Heart left ventricle (tissue), 16 donors: Measurements from ENCODE around the gene SLC40A1. TPM values are rescaled to one million over a fixed set of nuclear protein-coding genes. Genes with fewer than 3 reads are reported as not detected.

Experiments used
- ATAC-seq, 4 donors: fragments of 200-7000 bp; cut with Tn5 transposase; one replicate each; pipeline ENCODE4 v1.9.1; 2020 to 2022; ENCODE audit warnings: moderate library complexity in 4 of 4, mild to moderate bottlenecking in 3 of 4, moderate number of reproducible peaks in 1 of 4
- DNase-seq, 5 donors: peaks; one replicate each; pipeline ENCODE4 v3.0.0-alpha.2; 2020
- H3K27ac ChIP-seq, 12 donors: fragments of 200-600 bp; sonication (generic) in 4 of 12; one replicate each; pipeline versions ENCODE4 v1.5.0 to v1.8.0; 2016 to 2022; ENCODE audit warnings: mild to moderate bottlenecking in 2 of 12
- H3K27me3 ChIP-seq, 9 donors: fragments of 200-600 bp; sonication (generic) in 2 of 9; one replicate each; pipeline versions ENCODE4 v1.5.1 to v1.8.0; 2016 to 2022; ENCODE audit warnings: mild to moderate bottlenecking in 3 of 9
- H3K36me3 ChIP-seq, 9 donors: fragments of 200-600 bp; sonication (generic) in 2 of 9; one replicate each; pipeline versions ENCODE4 v1.5.0 to v1.8.0; 2018 to 2022; ENCODE audit warnings: mild to moderate bottlenecking in 2 of 9
- H3K4me1 ChIP-seq, 12 donors: fragments of 200-600 bp; sonication (generic) in 4 of 12; one replicate each; pipeline versions ENCODE4 v1.5.0 to v1.8.0; 2016 to 2022; ENCODE audit warnings: mild to moderate bottlenecking in 3 of 12
- H3K4me3 ChIP-seq, 12 donors: fragments of 200-600 bp; sonication (generic) in 4 of 12; one replicate each; pipeline versions ENCODE4 v1.5.0 to v1.8.0; 2017 to 2022; ENCODE audit warnings: mild to moderate bottlenecking in 9 of 12, moderate library complexity in 4 of 12
- H3K9me3 ChIP-seq, 12 donors: fragments of 200-600 bp; sonication (generic) in 4 of 12; one replicate each; pipeline versions ENCODE4 v1.5.0 to v1.8.0; 2016 to 2022; ENCODE audit warnings: mild to moderate bottlenecking in 1 of 12
- POLR2A ChIP-seq, 2 donors: fragments of 450-650 bp; IDR thresholded peaks; one replicate each; pipeline ENCODE4 v1.6.1; 2017; ENCODE audit warnings: antibody characterized with exemption in 2 of 2, mild to moderate bottlenecking in 2 of 2, moderate library complexity in 2 of 2
- WGBS, 4 donors: extraction: QIAGEN DNeasy Blood & Tissue Kit in 2 of 4; methylation state at CpG; one replicate each; pipeline versions ENCODE4 v1.1.5 to v1.1.7; 2013 to 2018; 5-methylcytosine and 5-hydroxymethylcytosine counted together
- intact Hi-C, 10 donors: fragments of 100-400 bp; cut with DNase I; formaldehyde crosslinking; loops; one replicate each; pipeline versions ENCODE4 v1.11.1 to v1.14.2; 2022
- polyA plus RNA-seq, 2 donors: library from polyadenylated mRNA; stranded (reverse); fragments of 200-250 nt; gene quantifications; one replicate each; pipeline ENCODE4 v1.2.3, GENCODE V29; 2013
- total RNA-seq, 9 donors: library from RNA; depleted of rRNA in 2 of 9; stranded (reverse); fragments of >200 nt in 2 of 9; fragmentation: NEBNext Ultra II Directional in 3 of 9; extraction: Animal tissue kit (Norgen Biotek cat#: 25700) in 3 of 9; gene quantifications; one replicate each; pipeline versions ENCODE4 v1.1.0 to v1.2.4, GENCODE V29; 2016 to 2023
- TF ChIP-seq, protein P1 (sequence below), 12 donors: fragments of 200-600 bp; sonication (generic) in 4 of 12; IDR thresholded peaks; one replicate each; pipeline versions ENCODE4 v1.5.0 to v1.8.0; 2018 to 2022; ENCODE audit warnings: antibody characterized with exemption in 12 of 12, mild to moderate bottlenecking in 5 of 12
- donor health status: ischemic (EF 13 %, LVEDD 7.1; RV severe dilation, severe dysfunction).
- donor health status: healthy with polysubstance abuse.
- donor health status: DM: no; HTN: yes; CAD: no.
- donor health status: DM: no; HTN: no; CAD: no.
- donor health status: ischemic (EF 25% LVEDD 6.9; RV normal size, moderate dysfunction).
- donor health status: ischemic (EF 25% LVEDD 5.7; RV mildly dilated, moderate dysfunction).
- donor health status: healthy.
- donor health status: DM: yes; HTN: yes; CAD: no.
- donor health status: ischemic (EF 35%, LVEDD 5.7; RV mildly dilated, moderate dysfunction).
- donor health status: nonischemic (EF 11% LVEDD 7.7; RV severe dilation, severe dysfunction).
- donor health status: DM: yes; HTN: yes; CAD: no.
- donor health status: PGD.
- donor health status: ischemic (EF 29% LVEDD 5.4; RV normal size, mild dysfunction).
- donor health status: nonischemic (EF 23%, LVEDD 6.1; RV moderate dilation, normal function).

The SLC40A1 gene
- total and polyA plus RNA-seq, 11 donors = 10.2 to 109 (median 40.5) TPM

DNA sequence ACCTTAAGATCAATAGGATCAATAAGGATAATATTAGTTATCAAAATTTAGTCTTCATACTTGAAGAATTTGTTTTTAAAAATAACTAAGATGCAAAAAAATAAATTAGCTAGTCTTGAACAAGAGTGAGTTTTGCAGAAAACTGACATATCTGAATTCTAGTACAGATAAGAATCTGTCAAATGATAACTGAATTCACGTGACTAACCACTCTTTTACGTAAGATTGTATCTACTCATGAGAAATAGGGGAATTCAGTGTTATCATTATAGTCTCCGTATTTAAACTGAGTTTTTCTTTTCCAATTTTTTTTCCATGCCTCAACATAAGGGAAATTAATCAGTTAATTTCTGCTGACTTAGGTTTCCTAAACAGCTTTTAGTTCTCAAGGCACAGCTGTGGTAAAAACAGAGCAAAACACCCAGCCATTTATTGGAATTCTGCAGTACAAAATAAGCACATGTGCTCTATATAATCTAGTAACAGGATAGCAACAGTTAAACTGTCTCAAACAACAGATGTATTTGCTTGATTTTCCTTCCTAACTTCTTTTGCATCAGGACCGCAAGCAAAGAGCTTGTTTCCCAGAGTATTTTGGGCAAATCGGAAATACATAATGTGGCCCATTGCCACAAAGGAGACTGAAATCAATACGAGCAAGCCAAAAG lies 19.1 kb downstream of the SLC40A1 start:
- Histone ChIP-seq H3K36me3 (peaks cover 0 to 68% (median 47%) of the 10 kb centered on the region in 9 donors), H3K4me3 (peak overlapping the region in 1 of 12 donors; percentile 15), H3K9me3 (no peaks in the 10 kb centered on the region), H3K27ac (peak overlapping the region in 8 of 12 donors; percentile 0 to 43 (median 23)), H3K4me1 (peaks cover 6 to 87% (median 56%) of the 10 kb centered on the region in 12 donors), H3K27me3 (no peaks in the 10 kb centered on the region)
- DNase-seq (no peak), ATAC-seq (peak in 1 of 4 donors; percentile 23)
- intact Hi-C loops = loop anchor here in 1 of 10 donors (5.0 kb wide), 1 partner anchor 99 kb away; no protein-coding TSS in a partner anchor
- WGBS, 4 donors = 36 to 51% (median 41%) methylated on average over 6 of the region's 6 CpGs
- TF ChIP-seq POLR2A (IDR thresholded peaks at IDR 0.05) = no peak
- TF ChIP-seq, protein P1, sequence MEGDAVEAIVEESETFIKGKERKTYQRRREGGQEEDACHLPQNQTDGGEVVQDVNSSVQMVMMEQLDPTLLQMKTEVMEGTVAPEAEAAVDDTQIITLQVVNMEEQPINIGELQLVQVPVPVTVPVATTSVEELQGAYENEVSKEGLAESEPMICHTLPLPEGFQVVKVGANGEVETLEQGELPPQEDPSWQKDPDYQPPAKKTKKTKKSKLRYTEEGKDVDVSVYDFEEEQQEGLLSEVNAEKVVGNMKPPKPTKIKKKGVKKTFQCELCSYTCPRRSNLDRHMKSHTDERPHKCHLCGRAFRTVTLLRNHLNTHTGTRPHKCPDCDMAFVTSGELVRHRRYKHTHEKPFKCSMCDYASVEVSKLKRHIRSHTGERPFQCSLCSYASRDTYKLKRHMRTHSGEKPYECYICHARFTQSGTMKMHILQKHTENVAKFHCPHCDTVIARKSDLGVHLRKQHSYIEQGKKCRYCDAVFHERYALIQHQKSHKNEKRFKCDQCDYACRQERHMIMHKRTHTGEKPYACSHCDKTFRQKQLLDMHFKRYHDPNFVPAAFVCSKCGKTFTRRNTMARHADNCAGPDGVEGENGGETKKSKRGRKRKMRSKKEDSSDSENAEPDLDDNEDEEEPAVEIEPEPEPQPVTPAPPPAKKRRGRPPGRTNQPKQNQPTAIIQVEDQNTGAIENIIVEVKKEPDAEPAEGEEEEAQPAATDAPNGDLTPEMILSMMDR (IDR thresholded peaks at IDR 0.05) = no peak

DNA sequence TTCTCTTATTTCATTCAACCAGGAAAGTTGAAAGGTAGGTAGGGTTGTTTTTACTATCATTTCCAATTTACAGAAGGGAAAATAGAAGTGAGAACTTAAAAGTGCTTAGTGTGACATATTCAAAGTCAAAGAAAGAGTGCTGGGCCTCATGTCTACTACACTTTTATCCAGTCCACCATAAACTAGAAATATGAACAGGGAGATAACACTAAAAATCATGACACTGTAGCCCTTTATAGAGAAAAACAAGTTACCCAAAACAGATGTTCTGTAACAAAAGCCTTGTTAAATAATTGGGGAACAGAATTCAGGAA lies 20.4 kb downstream of the SLC40A1 start:
- intact Hi-C loops = loop anchor here in 1 of 10 donors (5.0 kb wide), 1 partner anchor 98 kb away; no protein-coding TSS in a partner anchor
- H3K27me3 ChIP-seq = no peaks in the 10 kb centered on the region
- peak overlapping the region in 10 of 12 donors; percentile 10 to 64 (median 42) for H3K27ac ChIP-seq
- no peak for TF ChIP-seq POLR2A (IDR thresholded peaks at IDR 0.05)
- TF ChIP-seq, protein P1 (IDR thresholded peaks at IDR 0.05) = no peak
- peaks cover 6 to 74% (median 48%) of the 10 kb centered on the region in 12 donors for H3K4me1 ChIP-seq
- H3K9me3 ChIP-seq = no peaks in the 10 kb centered on the region
- ATAC-seq (no peak), DNase-seq (no peak)
- peaks cover 0 to 55% (median 40%) of the 10 kb centered on the region in 9 donors for H3K36me3 ChIP-seq
- H3K4me3 ChIP-seq = no peak overlapping the region

- WGBS, 4 donors = 56 to 67% (median 59%) methylated on average over 2 of the region's 2 CpGs
- Histone ChIP-seq H3K27me3 (no peaks in the 10 kb centered on the region), H3K27ac (peak overlapping the region in 10 of 12 donors; percentile 10 to 64 (median 42)), H3K4me1 (peaks cover 6 to 74% (median 48%) of the 10 kb centered on the region in 12 donors), H3K36me3 (peaks cover 0 to 50% (median 35%) of the 10 kb centered on the region in 9 donors), H3K9me3 (no peaks in the 10 kb centered on the region), H3K4me3 (no peak overlapping the region)
- intact Hi-C loops = loop anchor here in 2 of 10 donors (5.0 kb wide), 2 partner anchors 92 to 97 kb away; no protein-coding TSS in a partner anchor
- ATAC-seq (peak in 3 of 4 donors; percentile 72 to 85 (median 75)), DNase-seq (peak; percentile 31 to 68 (median 52))
- no peak for TF ChIP-seq POLR2A (IDR thresholded peaks at IDR 0.05)
- TF ChIP-seq, protein P1 (IDR thresholded peaks at IDR 0.05) = no peak
These were observed 20.9 kb downstream of the SLC40A1 start for GRCh38 chr2:189559579-189560272.
